Stimulated activated naive CD8-positive, alpha-beta T cell treated with anti-CD3 and anti-CD28 coated beads, Interleukin-15, amount 100 ng/mL, for 72 hours (primary cell): ENCODE results near the gene CAMTA1.
A peak's percentile ranks its signal among the peaks of the same experiment; 100 is the strongest.
"Not testable (repeated sequence)": the region's sequence is repeated elsewhere in the genome, so short reads cannot be mapped to it uniquely, and the experiment has no call there.

ENCODE experiments used
- ATAC-seq: fragments of 150-1000 bp; cut with Tn5 transposase; 2 replicates; pipeline ENCODE4 v1.10.0; 2021; ENCODE audit warnings: mild to moderate bottlenecking, moderate library complexity
- DNase-seq, 2 donors: peaks; one replicate each; pipeline ENCODE4 v3.0.0; 2021 to 2022
- H3K27ac Mint-ChIP-seq, 2 donors: one replicate each; pipeline ENCODE4 v1.8.0; 2022; ENCODE audit warnings: mild to moderate bottlenecking in 2 of 2, mixed read lengths in 2 of 2, moderate library complexity in 2 of 2
- H3K27me3 Mint-ChIP-seq: one replicate; pipeline ENCODE4 v1.8.0; 2022; ENCODE audit warnings: mixed read lengths
- H3K4me1 Mint-ChIP-seq: one replicate; pipeline ENCODE4 v1.8.0; 2022; ENCODE audit warnings: mild to moderate bottlenecking, mixed read lengths
- H3K4me3 Mint-ChIP-seq, 2 donors: one replicate each; pipeline ENCODE4 v1.8.0; 2022; ENCODE audit warnings: mild to moderate bottlenecking in 2 of 2, mixed read lengths in 2 of 2, moderate library complexity in 1 of 2
- H3K9me3 Mint-ChIP-seq, 2 donors: one replicate each; pipeline ENCODE4 v1.8.0; 2022; ENCODE audit warnings: mixed read lengths in 2 of 2

Gene CAMTA1

GRCh38 chr1:7679873-7680206 lies 894.6 kb downstream of the CAMTA1 start:
- H3K4me3 Mint-ChIP-seq: peak overlapping the region; percentile 32 to 86
- peaks cover 12% of the 10 kb centered on the region for H3K27me3 Mint-ChIP-seq
- ATAC-seq (no peak), DNase-seq (no peak)
- no peaks in the 10 kb centered on the region for H3K4me1 Mint-ChIP-seq
- no peaks in the 10 kb centered on the region for H3K9me3 Mint-ChIP-seq
- no peak overlapping the region for H3K27ac Mint-ChIP-seq

GRCh38 chr1:7680207-7680954 lies 895.1 kb downstream of the CAMTA1 start:
- peak; percentile 61 for ATAC-seq
- peak overlapping the region; percentile 74 to 86 for H3K4me3 Mint-ChIP-seq
- H3K27me3 Mint-ChIP-seq: peaks cover 12% of the 10 kb centered on the region
- H3K9me3 Mint-ChIP-seq: no peaks in the 10 kb centered on the region
- H3K4me1 Mint-ChIP-seq: no peaks in the 10 kb centered on the region
- peak overlapping the region in 1 of 2 donors; percentile 34 for H3K27ac Mint-ChIP-seq
- peak in 1 of 2 donors; percentile 38 for DNase-seq

- Mint-ChIP-seq H3K9me3 (no peaks in the 10 kb centered on the region), H3K4me3 (peak overlapping the region; percentile 74 to 86), H3K27ac (no peak overlapping the region), H3K27me3 (peaks cover 12% of the 10 kb centered on the region), H3K4me1 (no peaks in the 10 kb centered on the region)
- DNase-seq (no peak), ATAC-seq (no peak)
These were observed 895.7 kb downstream of the CAMTA1 start for GRCh38 chr1:7680955-7681268.

- H3K4me3 Mint-ChIP-seq: peak overlapping the region in 1 of 2 donors; percentile 86
- H3K27ac Mint-ChIP-seq: peak overlapping the region in 1 of 2 donors; percentile 77
- H3K27me3 Mint-ChIP-seq: peaks cover 12% of the 10 kb centered on the region
- no peak for DNase-seq
- no peaks in the 10 kb centered on the region for H3K9me3 Mint-ChIP-seq
- ATAC-seq: no peak
- H3K4me1 Mint-ChIP-seq: no peaks in the 10 kb centered on the region
These were observed 896.1 kb downstream of the CAMTA1 start for GRCh38 chr1:7681401-7681800.

- no peak for DNase-seq
- no peak overlapping the region for H3K27ac Mint-ChIP-seq
- no peak for ATAC-seq
- H3K9me3 Mint-ChIP-seq: no peaks in the 10 kb centered on the region
- H3K27me3 Mint-ChIP-seq: peaks cover 19% of the 10 kb centered on the region
- H3K4me3 Mint-ChIP-seq: no peak overlapping the region
- H3K4me1 Mint-ChIP-seq: no peaks in the 10 kb centered on the region
These were observed 898.3 kb downstream of the CAMTA1 start for GRCh38 chr1:7683521-7683920.

- no peak for ATAC-seq
These were observed 898.9 kb downstream of the CAMTA1 start for GRCh38 chr1:7684132-7684531.

GRCh38 chr1:7684861-7685635 lies 899.8 kb downstream of the CAMTA1 start:
- no peak overlapping the region for H3K4me3 Mint-ChIP-seq
- H3K4me1 Mint-ChIP-seq: no peaks in the 10 kb centered on the region
- no peaks in the 10 kb centered on the region for H3K9me3 Mint-ChIP-seq
- ATAC-seq (no peak), DNase-seq (no peak)
- no peak overlapping the region for H3K27ac Mint-ChIP-seq
- H3K27me3 Mint-ChIP-seq: peaks cover 19% of the 10 kb centered on the region

More at GRCh38 chr1:7684132-7684531, 898.9 kb downstream of the CAMTA1 start:
- Mint-ChIP-seq H3K4me3 (no peak overlapping the region), H3K27ac (no peak overlapping the region), H3K9me3 (no peaks in the 10 kb centered on the region), H3K4me1 (no peaks in the 10 kb centered on the region), H3K27me3 (peaks cover 19% of the 10 kb centered on the region)
- DNase-seq: no peak

- no peak overlapping the region for H3K27ac Mint-ChIP-seq
- H3K9me3 Mint-ChIP-seq: peaks cover 0 to 3% of the 10 kb centered on the region in 2 donors
- no peak for DNase-seq
- H3K4me3 Mint-ChIP-seq: no peak overlapping the region
- H3K4me1 Mint-ChIP-seq: no peaks in the 10 kb centered on the region
- ATAC-seq: no peak
- peaks cover 17% of the 10 kb centered on the region for H3K27me3 Mint-ChIP-seq
These were observed 901.1 kb downstream of the CAMTA1 start for GRCh38 chr1:7686301-7686850.

GRCh38 chr1:7687411-7687810 lies 902.2 kb downstream of the CAMTA1 start:
- Mint-ChIP-seq H3K4me1 (no peaks in the 10 kb centered on the region), H3K27me3 (peaks cover 15% of the 10 kb centered on the region), H3K9me3 (peaks cover 0 to 11% of the 10 kb centered on the region in 2 donors), H3K4me3 (no peak overlapping the region), H3K27ac (no peak overlapping the region)
- DNase-seq: no peak
- no peak for ATAC-seq

GRCh38 chr1:7688659-7689058 lies 903.4 kb downstream of the CAMTA1 start:
- peaks cover 16% of the 10 kb centered on the region for H3K27me3 Mint-ChIP-seq
- H3K27ac Mint-ChIP-seq: no peak overlapping the region
- no peak overlapping the region for H3K4me3 Mint-ChIP-seq
- peaks cover 2 to 24% of the 10 kb centered on the region in 2 donors for H3K9me3 Mint-ChIP-seq
- DNase-seq (no peak), ATAC-seq (no peak)
- H3K4me1 Mint-ChIP-seq: no peaks in the 10 kb centered on the region

- not testable (repeated sequence) for H3K27ac Mint-ChIP-seq, DNase-seq, H3K4me3 Mint-ChIP-seq, H3K4me1 Mint-ChIP-seq, ATAC-seq
- peaks cover 5 to 30% of the 10 kb centered on the region in 2 donors for H3K9me3 Mint-ChIP-seq
- peaks cover 23% of the 10 kb centered on the region for H3K27me3 Mint-ChIP-seq
These were observed 904.1 kb downstream of the CAMTA1 start for GRCh38 chr1:7689307-7689706.

GRCh38 chr1:7690076-7690475 lies 904.8 kb downstream of the CAMTA1 start:
- Mint-ChIP-seq H3K4me3 (no peak overlapping the region), H3K27me3 (peaks cover 30% of the 10 kb centered on the region), H3K9me3 (peaks cover 5 to 36% of the 10 kb centered on the region in 2 donors), H3K4me1 (no peaks in the 10 kb centered on the region), H3K27ac (no peak overlapping the region)
- no peak for ATAC-seq
- no peak for DNase-seq

GRCh38 chr1:7690496-7691182 lies 905.4 kb downstream of the CAMTA1 start:
- Mint-ChIP-seq H3K9me3 (peaks cover 5 to 36% of the 10 kb centered on the region in 2 donors), H3K27me3 (peaks cover 30% of the 10 kb centered on the region), H3K27ac (no peak overlapping the region), H3K4me3 (no peak overlapping the region), H3K4me1 (no peaks in the 10 kb centered on the region)
- DNase-seq (no peak), ATAC-seq (no peak)

- peaks cover 30% of the 10 kb centered on the region for H3K27me3 Mint-ChIP-seq
- no peaks in the 10 kb centered on the region for H3K4me1 Mint-ChIP-seq
These were observed 906.3 kb downstream of the CAMTA1 start for GRCh38 chr1:7691576-7691975.

GRCh38 chr1:7692005-7692404 lies 906.8 kb downstream of the CAMTA1 start:
- ATAC-seq (no peak), DNase-seq (no peak)
- no peaks in the 10 kb centered on the region for H3K4me1 Mint-ChIP-seq
- H3K27ac Mint-ChIP-seq: no peak overlapping the region
- no peak overlapping the region for H3K4me3 Mint-ChIP-seq
- peaks cover 25% of the 10 kb centered on the region for H3K27me3 Mint-ChIP-seq
- peaks cover 5 to 36% of the 10 kb centered on the region in 2 donors for H3K9me3 Mint-ChIP-seq

More at GRCh38 chr1:7691576-7691975, 906.3 kb downstream of the CAMTA1 start:
- ATAC-seq (no peak), DNase-seq (no peak)
- Mint-ChIP-seq H3K9me3 (peaks cover 5 to 36% of the 10 kb centered on the region in 2 donors), H3K4me3 (no peak overlapping the region), H3K27ac (no peak overlapping the region)
